Activated T-helper 1 cell treated with anti-CD3 and anti-CD28 coated beads, Interleukin-12 subunit alpha, Interleukin-12 subunit beta, Interleukin-2, Interleukin-4 antibody, amounts not matched to agents 30 ng/mL and 10 ng/mL and 1 ng/mL, durations not matched to agents 14 hours and 24 hours and 36 hours (primary cell): ENCODE data around the gene UBASH3A. TPM values are rescaled to one million over a fixed set of nuclear protein-coding genes. Genes with fewer than 3 reads are reported as not detected.

Experiments used
- DNase-seq: peaks from one replicate; pipeline ENCODE4 v3.0.0; 2021; ENCODE audit warnings: low spot score
- H3K27ac Mint-ChIP-seq: one replicate; pipeline ENCODE4 v1.8.0; 2021; ENCODE audit warnings: mild to moderate bottlenecking, mixed read lengths
- H3K27me3 Mint-ChIP-seq: one replicate; pipeline ENCODE4 v1.8.0; 2022; ENCODE audit warnings: mild to moderate bottlenecking, moderate library complexity, mixed read lengths; ENCODE audit not compliant: insufficient read depth
- H3K36me3 Mint-ChIP-seq: one replicate; pipeline ENCODE4 v1.8.0; 2021; ENCODE audit warnings: low read depth, mixed read lengths
- H3K4me1 Mint-ChIP-seq: one replicate; pipeline ENCODE4 v1.8.0; 2021; ENCODE audit warnings: low read depth, mixed read lengths
- H3K4me3 Mint-ChIP-seq: one replicate; pipeline ENCODE4 v1.8.0; 2021; ENCODE audit warnings: mild to moderate bottlenecking, moderate library complexity, mixed read lengths
- H3K9me3 Mint-ChIP-seq: one replicate; pipeline ENCODE4 v1.8.0; 2021; ENCODE audit warnings: mixed read lengths
- intact Hi-C: fragments of 100-400 bp; cut with micrococcal nuclease; formaldehyde crosslinking; loops from one replicate; pipeline ENCODE4 v1.15.1; 2024
- total RNA-seq: library from RNA; stranded (reverse); gene quantifications from 2 replicates; pipeline ENCODE4 v1.2.3, GENCODE V29; 2022

The UBASH3A gene
- total RNA-seq = 69.1 and 70.8 TPM in 2 replicates

- intact Hi-C loops = loop anchor here (1.0 to 5.0 kb wide), 2 partner anchors 47 to 124 kb away; no protein-coding TSS in a partner anchor
- Mint-ChIP-seq H3K9me3 (peaks cover 7% of the 10 kb centered on the region), H3K36me3 (peaks cover 45% of the 10 kb centered on the region), H3K4me3 (peak within 1 kb of the TSS; percentile 92), H3K27me3 (no peaks in the 10 kb centered on the region), H3K4me1 (peaks cover 69% of the 10 kb centered on the region), H3K27ac (peak within 1 kb of the TSS; percentile 94)
- DNase-seq = peak; percentile 55
Measured at GRCh38 chr21:42403611-42404231, at the start of gene UBASH3A. Gene UBASH3A (plus strand): TSS chr21:42403902. CDS start chr21:42403946, 44 bp downstream.

- H3K36me3 Mint-ChIP-seq = peaks cover 7% of the 10 kb centered on the region
- no peak overlapping the region for H3K4me3 Mint-ChIP-seq
- DNase-seq = no peak
- intact Hi-C loops = no loop called here
- no peaks in the 10 kb centered on the region for H3K4me1 Mint-ChIP-seq
- peaks cover 29% of the 10 kb centered on the region for H3K9me3 Mint-ChIP-seq
- no peak overlapping the region for H3K27ac Mint-ChIP-seq
- H3K27me3 Mint-ChIP-seq = peaks cover 7% of the 10 kb centered on the region
Measured at GRCh38 chr21:42356046-42356445, 47.7 kb upstream of the UBASH3A start.

GRCh38 chr21:42356650-42357049 is 47.1 kb upstream of the UBASH3A start:
- DNase-seq = no peak
- H3K27me3 Mint-ChIP-seq = peaks cover 7% of the 10 kb centered on the region
- no peak overlapping the region for H3K4me3 Mint-ChIP-seq
- H3K9me3 Mint-ChIP-seq = peaks cover 29% of the 10 kb centered on the region
- intact Hi-C loops = no loop called here
- no peaks in the 10 kb centered on the region for H3K4me1 Mint-ChIP-seq
- H3K36me3 Mint-ChIP-seq = peaks cover 7% of the 10 kb centered on the region
- H3K27ac Mint-ChIP-seq = no peak overlapping the region

GRCh38 chr21:42357307-42357706 is 46.4 kb upstream of the UBASH3A start:
- Mint-ChIP-seq H3K9me3 (peaks cover 29% of the 10 kb centered on the region), H3K4me3 (no peak overlapping the region), H3K4me1 (no peaks in the 10 kb centered on the region), H3K36me3 (peaks cover 7% of the 10 kb centered on the region), H3K27me3 (peaks cover 10% of the 10 kb centered on the region), H3K27ac (no peak overlapping the region)
- no peak for DNase-seq
- intact Hi-C loops = no loop called here

- H3K4me3 Mint-ChIP-seq = no peak overlapping the region
- peaks cover 29% of the 10 kb centered on the region for H3K9me3 Mint-ChIP-seq
- intact Hi-C loops = no loop called here
- no peak overlapping the region for H3K27ac Mint-ChIP-seq
- no peak for DNase-seq
- peaks cover 18% of the 10 kb centered on the region for H3K27me3 Mint-ChIP-seq
- H3K4me1 Mint-ChIP-seq = no peaks in the 10 kb centered on the region
- peaks cover 7% of the 10 kb centered on the region for H3K36me3 Mint-ChIP-seq
Measured at GRCh38 chr21:42358261-42358660, 45.4 kb upstream of the UBASH3A start.

GRCh38 chr21:42358937-42359336 is 44.8 kb upstream of the UBASH3A start:
- intact Hi-C loops = no loop called here

GRCh38 chr21:42360317-42360716 is 43.4 kb upstream of the UBASH3A start:
- Mint-ChIP-seq H3K27me3 (peaks cover 24% of the 10 kb centered on the region), H3K4me3 (no peak overlapping the region), H3K9me3 (peaks cover 15% of the 10 kb centered on the region), H3K36me3 (peaks cover 5% of the 10 kb centered on the region), H3K27ac (no peak overlapping the region), H3K4me1 (no peaks in the 10 kb centered on the region)
- no peak for DNase-seq
- intact Hi-C loops = no loop called here

More at GRCh38 chr21:42358937-42359336, 44.8 kb upstream of the UBASH3A start:
- H3K27me3 Mint-ChIP-seq = peaks cover 16% of the 10 kb centered on the region
- H3K4me1 Mint-ChIP-seq = no peaks in the 10 kb centered on the region
- DNase-seq = no peak
- peaks cover 7% of the 10 kb centered on the region for H3K36me3 Mint-ChIP-seq
- peaks cover 25% of the 10 kb centered on the region for H3K9me3 Mint-ChIP-seq
- no peak overlapping the region for H3K27ac Mint-ChIP-seq
- no peak overlapping the region for H3K4me3 Mint-ChIP-seq

- DNase-seq = no peak
- H3K36me3 Mint-ChIP-seq = peaks cover 3% of the 10 kb centered on the region
- H3K27me3 Mint-ChIP-seq = peaks cover 24% of the 10 kb centered on the region
- peaks cover 13% of the 10 kb centered on the region for H3K9me3 Mint-ChIP-seq
- H3K4me1 Mint-ChIP-seq = no peaks in the 10 kb centered on the region
- no peak overlapping the region for H3K27ac Mint-ChIP-seq
- no peak overlapping the region for H3K4me3 Mint-ChIP-seq
- intact Hi-C loops = no loop called here
Measured at GRCh38 chr21:42361286-42361685, 42.4 kb upstream of the UBASH3A start.

- H3K27ac Mint-ChIP-seq = no peak overlapping the region
- intact Hi-C loops = no loop called here
- no peaks in the 10 kb centered on the region for H3K4me1 Mint-ChIP-seq
- peaks cover under 1% of the 10 kb centered on the region for H3K36me3 Mint-ChIP-seq
- no peak for DNase-seq
- H3K27me3 Mint-ChIP-seq = peaks cover 24% of the 10 kb centered on the region
- peaks cover 4% of the 10 kb centered on the region for H3K9me3 Mint-ChIP-seq
- H3K4me3 Mint-ChIP-seq = no peak overlapping the region
Measured at GRCh38 chr21:42362198-42362597, 41.5 kb upstream of the UBASH3A start.

- intact Hi-C loops = no loop called here
- no peak overlapping the region for H3K27ac Mint-ChIP-seq
- DNase-seq = no peak
- peaks cover 22% of the 10 kb centered on the region for H3K27me3 Mint-ChIP-seq
- no peaks in the 10 kb centered on the region for H3K9me3 Mint-ChIP-seq
- no peaks in the 10 kb centered on the region for H3K36me3 Mint-ChIP-seq
- no peaks in the 10 kb centered on the region for H3K4me1 Mint-ChIP-seq
- H3K4me3 Mint-ChIP-seq = no peak overlapping the region
Measured at GRCh38 chr21:42362700-42363099, 41.0 kb upstream of the UBASH3A start.

- Mint-ChIP-seq H3K4me1 (no peaks in the 10 kb centered on the region), H3K27ac (no peak overlapping the region), H3K4me3 (no peak overlapping the region), H3K36me3 (no peaks in the 10 kb centered on the region), H3K27me3 (peaks cover 22% of the 10 kb centered on the region), H3K9me3 (no peaks in the 10 kb centered on the region)
- intact Hi-C loops = no loop called here
- no peak for DNase-seq
Measured at GRCh38 chr21:42363312-42363711, 40.4 kb upstream of the UBASH3A start.

- Mint-ChIP-seq H3K27me3 (peaks cover 22% of the 10 kb centered on the region), H3K9me3 (no peaks in the 10 kb centered on the region), H3K36me3 (no peaks in the 10 kb centered on the region), H3K4me1 (no peaks in the 10 kb centered on the region), H3K27ac (no peak overlapping the region), H3K4me3 (no peak overlapping the region)
- intact Hi-C loops = no loop called here
- no peak for DNase-seq
Measured at GRCh38 chr21:42364304-42364865, 39.3 kb upstream of the UBASH3A start.

GRCh38 chr21:42365770-42366169 is 37.9 kb upstream of the UBASH3A start:
- no peak overlapping the region for H3K27ac Mint-ChIP-seq
- H3K9me3 Mint-ChIP-seq = no peaks in the 10 kb centered on the region
- intact Hi-C loops = no loop called here
- no peak for DNase-seq
- H3K4me3 Mint-ChIP-seq = no peak overlapping the region
- H3K27me3 Mint-ChIP-seq = peaks cover 19% of the 10 kb centered on the region
- H3K4me1 Mint-ChIP-seq = no peaks in the 10 kb centered on the region
- H3K36me3 Mint-ChIP-seq = no peaks in the 10 kb centered on the region
